GM10266 (cell line): ENCODE data around the gene SCAF8.

ENCODE experiments used
- DNase-seq: peaks from one replicate; pipeline ENCODE4 v3.0.0; 2012; ENCODE audit errors: extremely low spot score
- TF ChIP-seq, protein P1 (sequence below): IDR thresholded peaks from 2 replicates; pipeline ENCODE4 v1.5.1; 2012; ENCODE audit warnings: mild to moderate bottlenecking, low read depth; ENCODE audit not compliant: control insufficient read depth, insufficient read depth; ENCODE audit errors: missing control alignments

The SCAF8 gene

DNA sequence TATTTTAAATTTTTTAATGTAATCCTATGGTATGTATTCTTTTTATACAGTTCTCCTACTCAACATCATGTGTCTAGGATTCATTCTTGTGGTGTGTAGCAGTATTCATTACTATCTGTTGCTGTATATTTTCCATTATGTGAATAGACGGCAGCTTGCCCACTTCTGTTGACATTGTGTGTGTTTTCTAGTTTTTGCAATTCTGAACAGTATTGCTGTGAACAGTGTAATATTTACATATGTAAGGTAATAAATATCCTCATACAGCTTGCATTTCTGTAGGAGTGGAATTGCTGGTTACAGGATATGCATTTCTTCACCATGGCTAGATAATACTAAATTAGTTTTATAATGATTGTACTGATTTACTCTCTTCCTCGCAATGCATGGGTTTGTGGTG, 51.9 kb downstream of the SCAF8 start:
- TF ChIP-seq, protein P1, sequence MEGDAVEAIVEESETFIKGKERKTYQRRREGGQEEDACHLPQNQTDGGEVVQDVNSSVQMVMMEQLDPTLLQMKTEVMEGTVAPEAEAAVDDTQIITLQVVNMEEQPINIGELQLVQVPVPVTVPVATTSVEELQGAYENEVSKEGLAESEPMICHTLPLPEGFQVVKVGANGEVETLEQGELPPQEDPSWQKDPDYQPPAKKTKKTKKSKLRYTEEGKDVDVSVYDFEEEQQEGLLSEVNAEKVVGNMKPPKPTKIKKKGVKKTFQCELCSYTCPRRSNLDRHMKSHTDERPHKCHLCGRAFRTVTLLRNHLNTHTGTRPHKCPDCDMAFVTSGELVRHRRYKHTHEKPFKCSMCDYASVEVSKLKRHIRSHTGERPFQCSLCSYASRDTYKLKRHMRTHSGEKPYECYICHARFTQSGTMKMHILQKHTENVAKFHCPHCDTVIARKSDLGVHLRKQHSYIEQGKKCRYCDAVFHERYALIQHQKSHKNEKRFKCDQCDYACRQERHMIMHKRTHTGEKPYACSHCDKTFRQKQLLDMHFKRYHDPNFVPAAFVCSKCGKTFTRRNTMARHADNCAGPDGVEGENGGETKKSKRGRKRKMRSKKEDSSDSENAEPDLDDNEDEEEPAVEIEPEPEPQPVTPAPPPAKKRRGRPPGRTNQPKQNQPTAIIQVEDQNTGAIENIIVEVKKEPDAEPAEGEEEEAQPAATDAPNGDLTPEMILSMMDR, result no peak
- DNase-seq, result no peak

DNA sequence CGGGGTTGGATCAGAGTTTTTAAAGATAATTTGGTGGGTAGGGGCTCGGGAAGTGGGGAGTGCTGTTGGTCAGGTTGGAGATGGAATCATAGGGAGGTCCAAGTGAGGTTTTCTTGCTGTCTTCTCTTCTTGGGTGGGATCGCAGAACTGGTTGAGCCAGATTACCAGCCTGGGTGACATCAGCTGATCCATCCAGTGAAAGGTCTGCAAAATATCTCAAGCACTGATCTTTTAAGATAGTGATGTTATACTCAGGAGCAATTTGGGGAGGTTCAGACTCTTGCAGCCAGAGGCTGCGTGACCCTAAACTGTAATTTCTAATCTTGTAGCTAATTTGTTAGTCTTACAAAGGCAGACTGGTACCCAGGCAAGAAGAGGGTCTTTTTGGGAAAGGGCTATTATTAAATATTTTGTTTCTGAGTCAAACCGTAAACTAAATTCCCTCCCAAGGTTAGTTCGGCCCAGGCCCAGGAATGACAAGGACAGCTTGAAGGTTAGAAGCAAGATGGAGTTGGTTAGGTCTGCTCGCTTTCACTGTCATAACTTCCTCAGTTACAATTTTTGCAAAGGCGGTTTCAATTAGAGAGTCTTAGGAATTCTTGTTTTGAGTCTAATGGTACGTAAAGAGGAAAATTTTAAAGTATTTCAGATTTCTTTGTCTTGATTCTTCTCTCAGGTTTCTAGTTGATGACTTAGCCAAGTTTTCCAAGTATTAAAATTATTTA, 53.1 kb downstream of the SCAF8 start:
- TF ChIP-seq, protein P1, result no peak
- DNase-seq, result no peak

DNA sequence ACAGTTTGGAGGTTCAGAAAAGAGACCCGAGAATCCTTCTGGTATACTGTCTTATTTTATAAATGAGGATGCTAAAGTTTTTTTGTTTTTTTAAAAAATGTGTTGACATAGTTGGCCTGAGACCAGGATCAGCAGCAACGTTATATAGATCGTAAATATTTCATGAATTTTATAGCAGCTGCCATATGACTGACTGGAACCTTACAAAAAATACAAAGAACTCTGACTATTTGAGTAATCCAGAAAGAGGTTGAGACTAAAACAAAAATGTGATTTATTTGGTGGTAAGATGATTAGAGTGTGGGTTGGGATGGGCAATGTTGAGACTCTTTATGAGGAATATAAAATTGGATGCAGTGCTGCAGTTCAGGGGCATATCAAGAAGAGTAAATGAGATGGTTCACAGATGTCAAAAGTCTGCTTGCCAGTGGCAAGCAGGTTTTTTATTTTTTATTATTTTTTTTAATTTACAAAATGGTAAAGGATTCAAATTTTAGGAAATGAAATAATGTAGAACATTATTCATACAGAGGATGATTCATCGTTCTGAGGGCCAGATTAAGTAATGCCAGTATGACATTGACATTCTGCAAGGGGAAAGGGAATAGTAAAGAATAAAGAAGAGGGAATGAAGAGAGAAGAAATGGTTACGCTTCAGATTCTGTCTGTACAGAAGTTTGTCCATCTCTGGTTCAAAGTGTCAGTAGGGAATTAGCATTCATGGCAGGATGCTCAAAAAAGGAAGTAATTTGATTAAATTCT, 58.5 kb downstream of the SCAF8 start:
- DNase-seq, result no peak
- TF ChIP-seq, protein P1, result no peak

DNA sequence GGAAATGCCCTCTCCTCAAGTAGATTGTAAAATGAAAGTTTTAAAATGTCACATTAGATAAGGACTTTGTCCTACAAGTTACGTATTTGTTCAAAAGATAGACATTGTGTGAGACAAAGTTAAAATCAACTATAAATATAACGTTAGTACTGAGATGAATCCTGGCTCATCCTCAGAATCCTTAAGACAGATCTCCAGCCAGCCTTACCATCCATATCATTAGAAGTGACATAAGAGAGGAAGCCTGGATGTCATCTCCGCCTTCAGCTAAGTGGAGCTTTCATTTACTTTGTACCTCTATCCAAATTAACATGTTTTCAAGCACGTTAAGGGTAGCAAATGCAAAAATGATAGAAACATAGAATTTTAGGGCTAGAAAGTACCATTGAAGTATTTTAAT, 59.1 kb downstream of the SCAF8 start:
- TF ChIP-seq, protein P1, result no peak
- DNase-seq, result no peak

DNA sequence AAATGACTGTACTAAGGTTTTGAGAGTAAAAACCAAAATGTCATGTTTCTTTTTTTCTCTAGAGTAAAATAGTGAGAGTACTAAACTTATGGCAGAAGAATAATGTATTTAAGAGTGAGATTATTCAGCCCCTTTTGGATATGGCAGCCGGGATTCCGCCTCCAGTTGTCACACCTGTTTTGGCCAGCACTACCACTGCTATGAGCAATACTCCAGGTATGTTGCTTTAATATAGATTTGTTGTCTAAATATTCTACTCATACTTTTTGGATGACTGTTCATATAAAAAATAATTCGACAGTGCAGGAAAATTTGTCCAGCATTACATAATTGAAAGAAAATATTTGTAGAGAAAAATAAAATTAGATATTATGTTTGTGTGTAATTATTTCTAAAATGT, 59.5 kb downstream of the SCAF8 start:
- no peak for DNase-seq
- TF ChIP-seq, protein P1, result no peak

DNA sequence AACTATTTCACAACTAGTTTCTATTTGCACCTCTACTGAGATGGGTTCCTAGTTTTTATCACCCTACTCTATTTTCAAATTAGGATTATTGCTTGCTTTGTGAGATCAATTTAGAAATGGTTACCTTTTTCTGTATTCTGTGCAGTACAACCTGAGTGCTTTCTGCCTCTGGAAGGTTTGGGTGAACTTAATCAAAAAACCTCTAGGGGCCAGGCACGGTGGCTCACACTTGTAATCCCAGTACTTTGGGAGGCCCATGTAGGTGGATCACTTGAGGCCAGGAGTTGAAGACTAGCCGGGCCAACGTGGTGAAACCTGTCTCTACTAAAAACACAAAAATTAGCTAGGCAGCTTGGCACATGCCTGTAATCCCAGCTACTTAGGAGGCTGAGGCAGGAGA, 63.3 kb downstream of the SCAF8 start:
- TF ChIP-seq, protein P1, result no peak
- no peak for DNase-seq

DNA sequence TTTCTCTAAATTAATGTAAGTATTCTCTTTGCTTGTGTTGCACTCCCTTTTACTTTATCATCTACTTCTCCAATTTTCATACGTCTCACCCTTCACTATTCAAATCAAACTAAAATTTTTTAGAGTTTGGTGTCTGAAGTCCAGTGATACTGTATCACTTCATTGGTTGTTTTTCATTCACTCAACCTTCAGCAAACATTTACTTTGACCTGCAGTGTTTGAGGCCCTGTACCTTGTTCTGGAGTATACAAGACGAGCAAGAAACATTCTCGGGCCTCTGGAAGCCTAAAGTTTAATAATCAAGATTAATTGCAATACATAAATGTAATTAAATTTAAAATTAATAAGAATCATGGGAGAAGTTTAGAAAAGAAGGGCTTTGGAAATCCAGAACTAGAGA, 64.6 kb downstream of the SCAF8 start:
- DNase-seq, result no peak
- TF ChIP-seq, protein P1, result no peak
